GM21367 (cell line): ENCODE measurements around the gene OPCML.

Source experiments
- ATAC-seq: cut with Tn5 transposase; IDR thresholded peaks from one replicate; pipeline ENCODE4 v1.9.1; 2021; ENCODE audit not compliant: unreplicated experiment

The OPCML gene

GRCh38 chr11:132960273-132961078 is 571.8 kb downstream of the OPCML start:
- ATAC-seq: no peak

- no peak for ATAC-seq
These were observed 572.6 kb downstream of the OPCML start for GRCh38 chr11:132959693-132960092.

- ATAC-seq: no peak
These were observed 574.4 kb downstream of the OPCML start for GRCh38 chr11:132957881-132958280.

- no peak for ATAC-seq
These were observed 584.0 kb downstream of the OPCML start for GRCh38 chr11:132948252-132948651.

GRCh38 chr11:132944569-132944944 is 587.7 kb downstream of the OPCML start:
- ATAC-seq: no peak

- ATAC-seq: no peak
These were observed 588.4 kb downstream of the OPCML start for GRCh38 chr11:132943706-132944568.

- ATAC-seq: no peak
These were observed 589.0 kb downstream of the OPCML start for GRCh38 chr11:132943357-132943705.

GRCh38 chr11:132942611-132943356 is 589.5 kb downstream of the OPCML start:
- ATAC-seq: no peak

GRCh38 chr11:132941761-132942160 is 590.5 kb downstream of the OPCML start:
- ATAC-seq: no peak

- ATAC-seq: no peak
These were observed 591.2 kb downstream of the OPCML start for GRCh38 chr11:132941024-132941646.

GRCh38 chr11:132937016-132937415 is 595.3 kb downstream of the OPCML start:
- ATAC-seq: no peak

GRCh38 chr11:132935383-132935782 is 596.9 kb downstream of the OPCML start:
- ATAC-seq: no peak

- ATAC-seq: no peak
These were observed 598.6 kb downstream of the OPCML start for GRCh38 chr11:132933703-132934102.

- no peak for ATAC-seq
These were observed 606.4 kb downstream of the OPCML start for GRCh38 chr11:132925825-132926469.

- no peak for ATAC-seq
These were observed 610.7 kb downstream of the OPCML start for GRCh38 chr11:132921597-132921996.

GRCh38 chr11:132920451-132921096 is 611.7 kb downstream of the OPCML start:
- ATAC-seq: no peak

GRCh38 chr11:132914600-132914999 is 617.7 kb downstream of the OPCML start:
- ATAC-seq: no peak

GRCh38 chr11:132913886-132914285 is 618.4 kb downstream of the OPCML start:
- ATAC-seq: no peak

GRCh38 chr11:132913295-132913694 is 619.0 kb downstream of the OPCML start:
- ATAC-seq: no peak

- ATAC-seq: no peak
These were observed 621.1 kb downstream of the OPCML start for GRCh38 chr11:132911186-132911585.
